GM19099 (cell line): Measurements from ENCODE around the gene NMRK2.
A peak's percentile ranks its signal among the peaks of the same experiment; 100 is the strongest.

ENCODE experiments used
- POLR2A ChIP-seq: IDR thresholded peaks from 3 replicates; pipeline ENCODE4 v1.6.1; 2011; ENCODE audit warnings: low read depth; ENCODE audit not compliant: insufficient read length; ENCODE audit errors: extremely low read depth

Gene NMRK2

GRCh38 chr19:3984908-3985642 is 52.2 kb downstream of the NMRK2 start, which contains the start of gene EEF2:
EEF2 (minus strand) TSS chr19:3985463; CDS start chr19:3985380, 83 bp downstream.
- TF ChIP-seq POLR2A, result peak; percentile 100

GRCh38 chr19:3985643-3986259 is 52.9 kb downstream of the NMRK2 start:
- no peak for TF ChIP-seq POLR2A

- TF ChIP-seq POLR2A, result no peak
Observed at GRCh38 chr19:3986260-3987041, 53.6 kb downstream of the NMRK2 start.

DNA sequence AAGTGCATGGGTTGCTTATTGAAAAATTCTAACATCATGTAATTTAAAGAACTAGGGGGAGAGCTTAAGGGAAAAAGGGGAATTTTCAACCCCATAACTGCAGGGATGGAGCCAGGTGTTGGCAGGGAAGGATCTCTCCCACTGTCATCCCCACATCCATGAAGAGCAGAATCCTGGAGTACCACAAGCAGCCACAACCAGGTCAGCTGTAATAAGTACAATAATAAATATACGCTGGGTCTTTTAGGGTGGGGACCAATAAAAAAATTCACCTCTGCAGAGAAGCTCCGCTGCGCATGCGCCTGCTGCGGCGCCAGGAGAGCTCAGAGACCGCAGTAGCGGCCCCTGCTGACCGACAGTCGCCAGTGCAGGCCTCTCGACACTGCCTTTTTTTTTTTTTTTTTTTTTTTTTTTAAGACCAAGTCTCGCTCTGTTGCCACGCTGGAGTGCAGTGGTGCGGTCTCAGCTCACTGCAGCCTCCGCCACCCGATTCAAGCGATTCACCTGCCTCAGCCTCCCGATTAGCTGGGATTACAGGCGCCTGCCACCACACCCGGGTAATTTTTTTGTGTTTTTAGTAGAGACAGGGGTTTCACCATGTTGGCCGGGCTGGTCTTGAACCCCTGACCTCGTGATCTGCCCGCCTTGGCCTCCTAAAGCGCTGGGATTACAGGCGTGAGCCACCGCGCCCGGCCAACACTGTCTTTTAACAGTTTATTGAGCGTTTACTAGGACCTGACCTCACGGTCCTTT is 54.9 kb downstream of the NMRK2 start:
- no peak for TF ChIP-seq POLR2A

- TF ChIP-seq POLR2A, result no peak
Observed at GRCh38 chr19:3990815-3991117, 57.9 kb downstream of the NMRK2 start.
